ENCODE measurements around the gene RGS3. TPM values are rescaled to one million over a fixed set of nuclear protein-coding genes. Genes with fewer than 3 reads are reported as not detected.
A peak's percentile ranks its signal among the peaks of the same experiment; 100 is the strongest.

Gene RGS3
- total and polyA plus RNA-seq, 7 donors: 26.9 to 50.7 (median 38.3) TPM

DNA sequence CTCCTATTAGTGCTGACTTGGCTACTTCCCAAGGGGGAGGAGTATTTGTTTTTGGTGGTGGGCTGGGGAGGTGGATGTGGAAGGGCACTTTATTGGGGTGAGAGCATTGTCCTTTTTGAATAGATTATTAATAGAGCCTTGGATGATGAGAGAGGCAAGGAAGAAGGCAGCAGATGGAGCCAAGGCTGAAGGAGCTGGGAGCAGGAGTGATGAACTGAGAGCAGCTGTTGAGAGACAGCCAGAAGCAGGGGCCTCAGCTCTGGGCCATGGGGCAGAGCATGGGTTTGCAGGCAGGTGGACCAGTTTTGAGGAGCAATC is 29.6 kb downstream of the RGS3 start:
- H3K9me3 ChIP-seq: no peaks in the 10 kb centered on the region
- peak overlapping the region; percentile 31 to 63 (median 38) for H3K27ac ChIP-seq
- no peaks in the 10 kb centered on the region for H3K27me3 ChIP-seq
- peaks cover 0 to 5% (median 0%) of the 10 kb centered on the region in 4 donors for H3K36me3 ChIP-seq
- no peak for TF ChIP-seq POLR2AphosphoS5 (IDR thresholded peaks at IDR 0.05)
- TF ChIP-seq EP300 (IDR thresholded peaks at IDR 0.05): no peak
- no peak for TF ChIP-seq POLR2A (IDR thresholded peaks at IDR 0.05)
- TF ChIP-seq, protein P1, sequence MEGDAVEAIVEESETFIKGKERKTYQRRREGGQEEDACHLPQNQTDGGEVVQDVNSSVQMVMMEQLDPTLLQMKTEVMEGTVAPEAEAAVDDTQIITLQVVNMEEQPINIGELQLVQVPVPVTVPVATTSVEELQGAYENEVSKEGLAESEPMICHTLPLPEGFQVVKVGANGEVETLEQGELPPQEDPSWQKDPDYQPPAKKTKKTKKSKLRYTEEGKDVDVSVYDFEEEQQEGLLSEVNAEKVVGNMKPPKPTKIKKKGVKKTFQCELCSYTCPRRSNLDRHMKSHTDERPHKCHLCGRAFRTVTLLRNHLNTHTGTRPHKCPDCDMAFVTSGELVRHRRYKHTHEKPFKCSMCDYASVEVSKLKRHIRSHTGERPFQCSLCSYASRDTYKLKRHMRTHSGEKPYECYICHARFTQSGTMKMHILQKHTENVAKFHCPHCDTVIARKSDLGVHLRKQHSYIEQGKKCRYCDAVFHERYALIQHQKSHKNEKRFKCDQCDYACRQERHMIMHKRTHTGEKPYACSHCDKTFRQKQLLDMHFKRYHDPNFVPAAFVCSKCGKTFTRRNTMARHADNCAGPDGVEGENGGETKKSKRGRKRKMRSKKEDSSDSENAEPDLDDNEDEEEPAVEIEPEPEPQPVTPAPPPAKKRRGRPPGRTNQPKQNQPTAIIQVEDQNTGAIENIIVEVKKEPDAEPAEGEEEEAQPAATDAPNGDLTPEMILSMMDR (IDR thresholded peaks at IDR 0.05): no peak
- intact Hi-C loops (cut with DNase I): no loop called here
- DNase-seq: peak; percentile 48
- H3K4me3 ChIP-seq: no peak overlapping the region
- peaks cover 0 to 31% (median 24%) of the 10 kb centered on the region in 4 donors for H3K4me1 ChIP-seq

DNA sequence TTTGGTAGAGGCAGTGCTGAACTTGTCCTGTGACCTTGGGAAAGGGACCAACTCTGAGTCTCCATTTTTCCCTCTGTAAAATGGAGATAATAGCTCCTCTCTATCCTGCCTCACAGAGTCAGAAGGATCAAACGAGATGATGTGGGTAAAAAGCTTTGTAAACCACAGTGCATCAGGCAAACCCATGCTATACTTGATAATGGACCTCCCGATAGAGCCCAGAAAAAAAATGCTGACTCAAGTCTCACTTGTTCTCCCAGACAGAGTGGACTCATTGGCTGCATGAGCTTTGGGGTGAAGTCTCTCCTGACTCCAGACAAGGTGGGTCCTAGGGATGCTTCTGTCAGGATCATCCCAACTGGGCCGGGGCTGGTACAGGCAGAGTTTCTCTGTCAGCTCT is 32.0 kb downstream of the RGS3 start:
- H3K9me3 ChIP-seq: no peaks in the 10 kb centered on the region
- 93 to 94% methylated on average over 3 of the region's 3 CpGs for WGBS, 2 donors
- no peaks in the 10 kb centered on the region for H3K27me3 ChIP-seq
- peaks cover 0 to 21% (median 15%) of the 10 kb centered on the region in 4 donors for H3K4me1 ChIP-seq
- no peak for DNase-seq
- no peak for TF ChIP-seq POLR2AphosphoS5 (IDR thresholded peaks at IDR 0.05)
- TF ChIP-seq, protein P1 (IDR thresholded peaks at IDR 0.05): no peak
- no peak for TF ChIP-seq EP300 (IDR thresholded peaks at IDR 0.05)
- no peak for TF ChIP-seq POLR2A (IDR thresholded peaks at IDR 0.05)
- peaks cover 0 to 5% (median 0%) of the 10 kb centered on the region in 4 donors for H3K36me3 ChIP-seq
- H3K27ac ChIP-seq: no peak overlapping the region
- intact Hi-C loops (cut with DNase I): no loop called here
- no peak overlapping the region for H3K4me3 ChIP-seq

DNA sequence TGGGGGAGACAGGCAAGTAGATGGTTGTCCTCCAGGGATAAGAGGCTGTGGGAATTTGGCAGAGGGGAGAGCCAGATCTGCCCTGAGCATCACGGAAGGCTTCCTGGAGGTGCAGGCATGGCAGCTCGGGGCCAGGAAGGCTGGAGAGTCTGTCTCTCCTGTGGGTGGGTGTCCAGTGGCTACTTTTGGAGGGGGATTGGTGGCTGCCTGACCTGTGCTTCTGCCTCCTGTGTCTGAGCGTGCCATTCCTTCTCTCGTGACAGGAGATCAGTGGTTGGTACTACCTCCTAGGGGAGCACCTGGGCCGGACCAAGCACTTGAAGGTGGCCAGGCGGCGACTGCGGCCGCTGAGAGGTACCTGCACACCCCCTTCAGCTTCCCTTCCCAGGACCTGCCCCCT is 33.5 kb downstream of the RGS3 start:
- no peak overlapping the region for H3K4me3 ChIP-seq
- no peak for TF ChIP-seq POLR2A (IDR thresholded peaks at IDR 0.05)
- TF ChIP-seq, protein P1 (IDR thresholded peaks at IDR 0.05): no peak
- TF ChIP-seq EP300 (IDR thresholded peaks at IDR 0.05): no peak
- TF ChIP-seq POLR2AphosphoS5 (IDR thresholded peaks at IDR 0.05): no peak
- intact Hi-C loops (cut with DNase I): no loop called here
- H3K9me3 ChIP-seq: no peaks in the 10 kb centered on the region
- no peak for DNase-seq
- H3K4me1 ChIP-seq: peaks cover 0 to 16% (median 14%) of the 10 kb centered on the region in 4 donors
- no peaks in the 10 kb centered on the region for H3K27me3 ChIP-seq
- peaks cover 0 to 5% (median 0%) of the 10 kb centered on the region in 4 donors for H3K36me3 ChIP-seq
- H3K27ac ChIP-seq: no peak overlapping the region
- WGBS, 2 donors: 97 to 99% methylated on average over 9 of the region's 9 CpGs

DNA sequence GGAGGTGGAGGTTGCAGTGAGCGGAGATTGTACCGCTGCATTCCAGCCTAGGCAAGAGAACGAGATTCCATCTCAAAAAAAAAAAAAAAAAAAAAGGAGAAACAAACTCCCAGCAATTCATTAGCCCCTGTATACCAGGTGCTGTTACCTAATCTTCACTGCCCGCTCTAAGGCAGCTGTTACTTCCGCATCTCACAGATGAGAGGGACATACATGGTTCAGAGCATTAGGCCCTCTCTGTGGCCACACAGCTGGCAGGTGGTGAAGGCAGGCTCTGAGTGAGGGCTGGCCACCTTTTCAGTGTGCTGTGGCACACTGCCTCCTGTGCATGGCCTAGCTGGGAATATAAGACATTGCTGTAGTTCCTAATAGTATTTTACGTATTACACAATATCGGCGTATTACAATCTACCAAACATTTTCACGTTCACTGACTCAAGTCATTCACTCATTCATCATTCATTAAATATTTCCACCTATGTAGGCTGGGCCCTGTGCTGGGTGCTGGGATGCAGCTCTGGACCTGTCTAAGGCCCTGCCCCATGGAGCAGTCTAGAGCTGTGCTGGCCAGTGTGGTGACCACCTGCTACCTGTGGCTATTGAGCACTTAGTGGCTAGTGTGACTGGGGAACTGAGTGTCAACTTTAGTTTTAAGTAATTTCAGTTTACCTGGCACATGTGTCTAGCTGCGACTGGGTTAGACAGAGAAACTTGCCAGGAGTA is 35.8 kb downstream of the RGS3 start:
- H3K36me3 ChIP-seq: peaks cover 0 to 5% (median 0%) of the 10 kb centered on the region in 4 donors
- H3K4me1 ChIP-seq: no peaks in the 10 kb centered on the region
- WGBS, 2 donors: 93% methylated on average over 10 of the region's 10 CpGs
- H3K9me3 ChIP-seq: no peaks in the 10 kb centered on the region
- no peak overlapping the region for H3K4me3 ChIP-seq
- no peak for DNase-seq
- H3K27me3 ChIP-seq: no peaks in the 10 kb centered on the region
- intact Hi-C loops (cut with DNase I): no loop called here
- TF ChIP-seq POLR2AphosphoS5 (IDR thresholded peaks at IDR 0.05) (no peak), POLR2A (IDR thresholded peaks at IDR 0.05) (no peak), EP300 (IDR thresholded peaks at IDR 0.05) (no peak)
- TF ChIP-seq, protein P1 (IDR thresholded peaks at IDR 0.05): no peak
- H3K27ac ChIP-seq: peak overlapping the region in 1 of 4 donors; percentile 36

Measured in sigmoid colon (tissue), 7 donors.